Measurements from ENCODE around the gene GALP. TPM values are rescaled to one million over a fixed set of nuclear protein-coding genes. Genes with fewer than 3 reads are reported as not detected.

Gene GALP
- total and polyA plus RNA-seq, 4 donors, result 0.08 to 0.63 TPM; not detected in 2

DNA sequence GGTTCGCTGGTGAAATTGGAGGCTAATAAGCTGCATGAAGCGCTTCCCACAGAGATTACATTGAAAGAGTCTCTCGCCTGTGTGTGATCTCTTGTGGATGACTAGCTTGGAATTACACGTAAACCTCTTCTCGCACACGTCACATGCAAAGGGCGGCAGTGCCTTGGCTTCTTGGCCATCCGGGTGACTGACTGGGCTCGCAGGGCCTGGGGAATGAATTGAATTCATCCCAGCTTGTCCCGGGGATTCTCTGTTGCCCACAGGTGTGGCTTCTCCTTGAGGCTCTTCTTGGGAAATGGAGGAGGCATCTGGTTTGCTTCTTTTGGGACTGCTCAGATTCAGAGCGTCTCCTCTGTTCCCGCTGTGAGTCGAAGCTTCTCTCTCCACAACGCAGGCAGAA, 46.0 kb downstream of the GALP start:
- Histone ChIP-seq H3K36me3 (ENCODE audit: control insufficient read depth in 4 of 4, insufficient read depth in 3 of 4, low read depth in 1 of 4, low read length in 3 of 4) (peaks cover 0 to 4% (median 3%) of the 10 kb centered on the region in 4 donors), H3K27me3 (ENCODE audit: control insufficient read depth in 4 of 4, insufficient read depth in 4 of 4, low read length in 3 of 4) (no peaks in the 10 kb centered on the region), H3K4me3 (ENCODE audit: low read depth in 1 of 3, low read length in 3 of 3) (no peak overlapping the region), H3K9me3 (ENCODE audit: control insufficient read depth in 4 of 4, low read length in 3 of 4) (no peaks in the 10 kb centered on the region), H3K27ac (ENCODE audit: low read depth in 1 of 2, low read length in 2 of 2) (no peak overlapping the region), H3K9ac (ENCODE audit: low read depth in 1 of 2, low read length in 2 of 2) (no peak overlapping the region), H3K4me1 (ENCODE audit: control insufficient read depth in 4 of 4, insufficient read depth in 4 of 4, low read length in 3 of 4) (peaks cover 3 to 10% (median 7%) of the 10 kb centered on the region in 4 donors)
- WGBS, result 95% methylated on average over 14 of the region's 14 CpGs
- DNase-seq (ENCODE audit: low spot score), result no peak
- TF ChIP-seq EGR1 (IDR thresholded peaks at IDR 0.05; ENCODE audit: low read depth in 2 of 2) (no peak), TAF1 (conservative IDR thresholded peaks at IDR 0.05) (no peak), HNF4A (conservative IDR thresholded peaks at IDR 0.05) (no peak), RAD21 (IDR thresholded peaks at IDR 0.05) (no peak), HNF4G (IDR thresholded peaks at IDR 0.05) (no peak), NR2F2 (IDR thresholded peaks at IDR 0.05) (no peak), JUND (IDR thresholded peaks at IDR 0.05) (no peak), YY1 (IDR thresholded peaks at IDR 0.05) (no peak), FOXA2 (IDR thresholded peaks at IDR 0.05) (no peak), FOXA1 (IDR thresholded peaks at IDR 0.05) (no peak)
- TF ChIP-seq, protein P1, sequence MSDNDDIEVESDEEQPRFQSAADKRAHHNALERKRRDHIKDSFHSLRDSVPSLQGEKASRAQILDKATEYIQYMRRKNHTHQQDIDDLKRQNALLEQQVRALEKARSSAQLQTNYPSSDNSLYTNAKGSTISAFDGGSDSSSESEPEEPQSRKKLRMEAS (IDR thresholded peaks at IDR 0.05), result no peak
- TF ChIP-seq, protein P2, sequence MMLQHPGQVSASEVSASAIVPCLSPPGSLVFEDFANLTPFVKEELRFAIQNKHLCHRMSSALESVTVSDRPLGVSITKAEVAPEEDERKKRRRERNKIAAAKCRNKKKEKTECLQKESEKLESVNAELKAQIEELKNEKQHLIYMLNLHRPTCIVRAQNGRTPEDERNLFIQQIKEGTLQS (IDR thresholded peaks at IDR 0.05), result no peak
- TF ChIP-seq, protein P3, sequence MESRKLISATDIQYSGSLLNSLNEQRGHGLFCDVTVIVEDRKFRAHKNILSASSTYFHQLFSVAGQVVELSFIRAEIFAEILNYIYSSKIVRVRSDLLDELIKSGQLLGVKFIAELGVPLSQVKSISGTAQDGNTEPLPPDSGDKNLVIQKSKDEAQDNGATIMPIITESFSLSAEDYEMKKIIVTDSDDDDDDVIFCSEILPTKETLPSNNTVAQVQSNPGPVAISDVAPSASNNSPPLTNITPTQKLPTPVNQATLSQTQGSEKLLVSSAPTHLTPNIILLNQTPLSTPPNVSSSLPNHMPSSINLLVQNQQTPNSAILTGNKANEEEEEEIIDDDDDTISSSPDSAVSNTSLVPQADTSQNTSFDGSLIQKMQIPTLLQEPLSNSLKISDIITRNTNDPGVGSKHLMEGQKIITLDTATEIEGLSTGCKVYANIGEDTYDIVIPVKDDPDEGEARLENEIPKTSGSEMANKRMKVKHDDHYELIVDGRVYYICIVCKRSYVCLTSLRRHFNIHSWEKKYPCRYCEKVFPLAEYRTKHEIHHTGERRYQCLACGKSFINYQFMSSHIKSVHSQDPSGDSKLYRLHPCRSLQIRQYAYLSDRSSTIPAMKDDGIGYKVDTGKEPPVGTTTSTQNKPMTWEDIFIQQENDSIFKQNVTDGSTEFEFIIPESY (IDR thresholded peaks at IDR 0.05), result no peak
- TF ChIP-seq, protein P4, sequence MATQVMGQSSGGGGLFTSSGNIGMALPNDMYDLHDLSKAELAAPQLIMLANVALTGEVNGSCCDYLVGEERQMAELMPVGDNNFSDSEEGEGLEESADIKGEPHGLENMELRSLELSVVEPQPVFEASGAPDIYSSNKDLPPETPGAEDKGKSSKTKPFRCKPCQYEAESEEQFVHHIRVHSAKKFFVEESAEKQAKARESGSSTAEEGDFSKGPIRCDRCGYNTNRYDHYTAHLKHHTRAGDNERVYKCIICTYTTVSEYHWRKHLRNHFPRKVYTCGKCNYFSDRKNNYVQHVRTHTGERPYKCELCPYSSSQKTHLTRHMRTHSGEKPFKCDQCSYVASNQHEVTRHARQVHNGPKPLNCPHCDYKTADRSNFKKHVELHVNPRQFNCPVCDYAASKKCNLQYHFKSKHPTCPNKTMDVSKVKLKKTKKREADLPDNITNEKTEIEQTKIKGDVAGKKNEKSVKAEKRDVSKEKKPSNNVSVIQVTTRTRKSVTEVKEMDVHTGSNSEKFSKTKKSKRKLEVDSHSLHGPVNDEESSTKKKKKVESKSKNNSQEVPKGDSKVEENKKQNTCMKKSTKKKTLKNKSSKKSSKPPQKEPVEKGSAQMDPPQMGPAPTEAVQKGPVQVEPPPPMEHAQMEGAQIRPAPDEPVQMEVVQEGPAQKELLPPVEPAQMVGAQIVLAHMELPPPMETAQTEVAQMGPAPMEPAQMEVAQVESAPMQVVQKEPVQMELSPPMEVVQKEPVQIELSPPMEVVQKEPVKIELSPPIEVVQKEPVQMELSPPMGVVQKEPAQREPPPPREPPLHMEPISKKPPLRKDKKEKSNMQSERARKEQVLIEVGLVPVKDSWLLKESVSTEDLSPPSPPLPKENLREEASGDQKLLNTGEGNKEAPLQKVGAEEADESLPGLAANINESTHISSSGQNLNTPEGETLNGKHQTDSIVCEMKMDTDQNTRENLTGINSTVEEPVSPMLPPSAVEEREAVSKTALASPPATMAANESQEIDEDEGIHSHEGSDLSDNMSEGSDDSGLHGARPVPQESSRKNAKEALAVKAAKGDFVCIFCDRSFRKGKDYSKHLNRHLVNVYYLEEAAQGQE (IDR thresholded peaks at IDR 0.05), result no peak

DNA sequence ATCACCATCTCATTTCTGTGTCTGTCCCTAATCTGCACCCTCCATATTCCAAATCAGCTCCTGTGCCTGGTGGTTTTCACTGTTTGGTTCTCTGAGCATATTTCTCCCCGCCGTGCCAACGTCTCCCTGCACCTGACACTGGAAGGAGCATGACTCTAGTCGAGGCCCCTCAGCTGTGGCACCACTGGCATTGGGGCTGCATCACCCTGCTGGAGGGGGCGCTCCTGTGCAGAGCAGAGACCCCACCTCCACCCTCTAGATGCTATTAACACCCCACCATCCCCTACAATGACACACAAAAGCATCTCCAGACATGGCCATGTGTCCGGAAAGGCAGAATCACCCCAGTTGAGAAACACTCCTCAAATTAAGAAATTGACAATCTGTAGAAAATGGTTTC, 47.1 kb downstream of the GALP start:
- H3K36me3 ChIP-seq (ENCODE audit: control insufficient read depth in 4 of 4, insufficient read depth in 3 of 4, low read depth in 1 of 4, low read length in 3 of 4), result peaks cover 0 to 4% (median 3%) of the 10 kb centered on the region in 4 donors
- DNase-seq (ENCODE audit: low spot score), result no peak
- H3K9ac ChIP-seq (ENCODE audit: low read depth in 1 of 2, low read length in 2 of 2), result no peak overlapping the region
- H3K4me1 ChIP-seq (ENCODE audit: control insufficient read depth in 4 of 4, insufficient read depth in 4 of 4, low read length in 3 of 4), result no peaks in the 10 kb centered on the region
- no peak overlapping the region for H3K4me3 ChIP-seq (ENCODE audit: low read depth in 1 of 3, low read length in 3 of 3)
- H3K27ac ChIP-seq (ENCODE audit: low read depth in 1 of 2, low read length in 2 of 2), result no peak overlapping the region
- H3K9me3 ChIP-seq (ENCODE audit: control insufficient read depth in 4 of 4, low read length in 3 of 4), result no peaks in the 10 kb centered on the region
- TF ChIP-seq RXRA (IDR thresholded peaks at IDR 0.05) (no peak), TAF1 (conservative IDR thresholded peaks at IDR 0.05) (no peak), FOXA2 (IDR thresholded peaks at IDR 0.05) (no peak), SP1 (IDR thresholded peaks at IDR 0.05) (no peak), JUND (IDR thresholded peaks at IDR 0.05) (no peak)
- TF ChIP-seq, protein P3 (IDR thresholded peaks at IDR 0.05), result no peak
- TF ChIP-seq, protein P4 (IDR thresholded peaks at IDR 0.05), result no peak
- no peaks in the 10 kb centered on the region for H3K27me3 ChIP-seq (ENCODE audit: control insufficient read depth in 4 of 4, insufficient read depth in 4 of 4, low read length in 3 of 4)
- WGBS, result 81% methylated on average over 6 of the region's 6 CpGs
